Muscle layer of duodenum (tissue), 2 donors: ENCODE results near the gene PLEKHO2.
"Not testable (repeated sequence)": the region's sequence is repeated elsewhere in the genome, so short reads cannot be mapped to it uniquely, and the experiment has no call there.

ENCODE experiments used
- H3K27ac ChIP-seq: one replicate; pipeline ENCODE4 v1.7.0; 2013; ENCODE audit warnings: mild to moderate bottlenecking, low read length
- H3K27me3 ChIP-seq: one replicate; pipeline ENCODE4 v1.7.0; 2013; ENCODE audit warnings: low read depth, mild to moderate bottlenecking, control low read depth, low read length
- H3K36me3 ChIP-seq, 2 donors: one replicate each; pipeline ENCODE4 v1.7.0; 2013; ENCODE audit warnings: low read length in 2 of 2, control low read depth in 1 of 2, mild to moderate bottlenecking in 1 of 2; ENCODE audit not compliant: insufficient read depth in 2 of 2, control insufficient read depth in 1 of 2
- H3K4me1 ChIP-seq, 2 donors: one replicate each; pipeline ENCODE4 v1.7.0; 2013; ENCODE audit warnings: low read length in 2 of 2, mild to moderate bottlenecking in 2 of 2, control low read depth in 1 of 2, moderate library complexity in 1 of 2; ENCODE audit not compliant: insufficient read depth in 2 of 2, control insufficient read depth in 1 of 2
- H3K4me3 ChIP-seq, 2 donors: one replicate each; pipeline ENCODE4 v1.7.0; 2013; ENCODE audit warnings: low read length in 2 of 2, low read depth in 1 of 2, mild to moderate bottlenecking in 1 of 2
- H3K9me3 ChIP-seq, 2 donors: one replicate each; pipeline ENCODE4 v1.7.0; 2013; ENCODE audit warnings: low read length in 2 of 2, control low read depth in 1 of 2, mild to moderate bottlenecking in 1 of 2; ENCODE audit not compliant: control insufficient read depth in 1 of 2
- donor health status: healthy.

The PLEKHO2 gene

GRCh38 chr15:64808785-64809453 lies 32.8 kb upstream of the PLEKHO2 start:
- H3K9me3 ChIP-seq, result no peaks in the 10 kb centered on the region
- H3K27ac ChIP-seq, result no peak overlapping the region

DNA sequence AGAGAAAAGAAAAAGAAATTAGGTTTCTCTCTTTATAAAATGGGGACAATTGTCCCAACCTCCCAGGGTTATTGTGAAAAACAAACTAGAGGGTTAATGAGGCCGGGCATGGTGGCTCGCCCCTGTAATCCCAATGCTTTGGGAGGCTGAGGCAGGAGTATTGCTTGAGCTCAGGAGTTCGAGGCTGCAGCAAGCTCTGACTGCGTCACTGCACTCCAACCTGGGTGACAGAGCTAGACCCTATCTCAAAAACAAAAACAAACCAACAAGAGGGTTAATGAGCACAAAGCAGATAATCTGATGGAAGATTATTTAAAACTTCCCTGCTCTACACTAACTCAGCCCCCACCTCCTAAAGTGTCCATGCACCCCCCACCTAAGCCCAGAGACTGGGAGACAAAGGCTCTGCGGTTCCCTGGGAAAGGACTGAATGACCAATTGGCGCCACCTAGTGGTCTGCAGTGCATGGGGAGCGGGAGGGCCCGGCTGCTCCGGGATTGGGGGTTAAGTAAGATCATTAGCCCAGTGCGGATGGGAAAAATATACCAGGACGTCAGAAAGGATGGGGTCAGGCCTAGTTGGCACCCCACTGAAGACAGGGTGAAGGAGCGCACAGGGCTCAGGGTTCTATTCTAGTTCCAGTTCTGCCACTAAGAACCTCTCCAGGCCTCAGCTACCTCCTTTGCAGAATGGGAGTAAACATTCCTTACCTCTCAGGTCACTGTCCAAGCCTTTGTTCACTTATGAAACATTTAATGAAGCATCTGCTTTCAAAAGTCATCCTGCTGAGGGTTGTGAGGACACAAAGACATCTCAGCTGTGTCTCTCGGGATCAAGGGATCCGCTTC lies 31.8 kb upstream of the PLEKHO2 start:
- Histone ChIP-seq H3K4me1 (peaks cover 0 to 25% of the 10 kb centered on the region in 2 donors), H3K27ac (peak overlapping the region; percentile 7), H3K36me3 (no peaks in the 10 kb centered on the region), H3K4me3 (no peak overlapping the region), H3K27me3 (no peaks in the 10 kb centered on the region), H3K9me3 (no peaks in the 10 kb centered on the region)

More at GRCh38 chr15:64808785-64809453, 32.8 kb upstream of the PLEKHO2 start:
- H3K27me3 ChIP-seq, result no peaks in the 10 kb centered on the region
- H3K4me3 ChIP-seq, result no peak overlapping the region
- H3K36me3 ChIP-seq, result no peaks in the 10 kb centered on the region
- H3K4me1 ChIP-seq, result peaks cover 0 to 25% of the 10 kb centered on the region in 2 donors

DNA sequence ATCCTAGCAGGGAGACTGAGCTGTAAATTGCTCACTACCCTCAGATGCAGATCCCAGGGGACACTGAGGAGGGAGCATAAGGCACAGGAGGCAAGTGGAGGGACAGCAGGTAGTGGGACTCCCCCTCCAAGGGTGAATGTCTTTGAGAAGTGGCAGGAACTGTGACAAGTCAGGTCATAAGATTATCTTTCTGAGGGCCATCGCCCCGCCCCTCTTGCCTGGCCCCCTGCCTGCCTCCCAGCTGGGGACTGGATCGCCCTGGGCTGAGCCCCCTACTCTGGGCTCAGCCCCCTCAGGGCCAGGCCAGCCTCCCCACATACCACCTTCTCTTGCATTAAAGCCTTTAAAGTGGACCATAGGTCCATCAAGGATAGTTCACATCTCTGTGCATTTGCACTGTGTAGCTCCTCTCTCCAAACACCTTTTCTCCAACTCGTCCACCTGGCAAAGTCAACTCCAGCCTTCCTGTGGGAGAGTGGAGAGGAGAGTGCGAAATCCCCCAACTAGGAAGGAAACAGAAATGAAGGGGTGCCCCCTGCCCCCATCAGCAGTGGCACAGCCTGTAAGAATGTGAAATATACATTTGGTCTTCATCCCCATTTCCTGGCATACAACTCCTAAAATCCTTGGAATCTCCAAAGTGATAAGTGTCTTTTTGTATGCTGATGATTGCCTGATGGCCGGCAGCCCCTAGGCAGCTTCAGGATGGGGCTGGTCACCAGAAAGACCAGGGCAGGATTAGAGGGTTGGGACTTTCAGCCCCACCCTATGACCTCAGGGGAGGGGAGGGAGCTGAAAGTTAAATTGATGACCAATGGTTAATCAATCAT lies 31.0 kb upstream of the PLEKHO2 start:
- H3K4me1 ChIP-seq, result peaks cover 0 to 25% of the 10 kb centered on the region in 2 donors
- no peak overlapping the region for H3K4me3 ChIP-seq
- H3K9me3 ChIP-seq, result no peaks in the 10 kb centered on the region
- peak overlapping the region; percentile 7 for H3K27ac ChIP-seq
- no peaks in the 10 kb centered on the region for H3K36me3 ChIP-seq
- H3K27me3 ChIP-seq, result no peaks in the 10 kb centered on the region

DNA sequence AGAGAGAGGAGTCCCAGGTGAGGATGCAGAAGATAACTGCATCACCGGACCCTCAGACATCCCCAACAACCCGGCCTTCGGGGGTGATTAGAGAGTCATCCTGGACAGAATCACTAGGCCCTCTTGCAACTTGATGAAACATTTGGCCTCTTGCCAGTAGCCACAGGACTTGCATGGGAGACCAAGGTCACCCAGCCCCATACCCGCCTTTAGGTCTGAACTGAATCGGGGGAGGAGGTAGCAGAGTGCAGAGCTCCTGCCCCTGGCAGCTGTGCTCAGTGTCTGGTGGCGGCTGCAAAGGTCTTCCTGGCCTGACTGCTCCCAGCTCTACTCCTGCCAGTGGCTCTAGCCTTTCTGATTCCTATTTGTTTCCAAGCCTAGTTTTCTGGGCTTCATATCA lies 28.6 kb upstream of the PLEKHO2 start:
- Histone ChIP-seq H3K4me1 (peaks cover 0 to 12% of the 10 kb centered on the region in 2 donors), H3K27ac (no peak overlapping the region)

DNA sequence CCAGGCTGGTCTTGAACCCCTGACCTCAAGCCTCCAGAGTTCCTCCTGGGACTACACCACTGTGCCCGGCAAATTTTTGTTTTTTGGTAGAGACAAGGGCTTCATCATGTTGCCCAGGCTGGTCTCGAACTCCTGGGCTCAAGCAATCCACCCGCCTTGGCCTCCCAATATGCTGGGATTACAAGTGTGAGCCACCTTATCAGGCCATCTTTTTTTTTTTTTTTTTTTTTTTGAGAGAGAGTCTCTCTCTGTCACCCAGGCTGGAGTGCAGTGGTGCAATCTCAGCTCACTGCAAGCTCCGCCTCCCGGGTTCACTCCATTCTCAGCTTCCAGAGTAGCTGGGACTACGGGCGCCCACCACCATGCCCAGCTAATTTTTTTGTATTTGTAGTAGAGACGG lies 27.4 kb upstream of the PLEKHO2 start:
- not testable (repeated sequence) for H3K27me3 ChIP-seq, H3K27ac ChIP-seq, H3K4me3 ChIP-seq, H3K9me3 ChIP-seq, H3K36me3 ChIP-seq
- peaks cover 0 to 12% of the 10 kb centered on the region in 2 donors for H3K4me1 ChIP-seq

More for the DNA sequence above, 28.6 kb upstream of the PLEKHO2 start:
- no peak overlapping the region for H3K4me3 ChIP-seq
- H3K9me3 ChIP-seq, result no peaks in the 10 kb centered on the region
- no peaks in the 10 kb centered on the region for H3K27me3 ChIP-seq
- no peaks in the 10 kb centered on the region for H3K36me3 ChIP-seq

DNA sequence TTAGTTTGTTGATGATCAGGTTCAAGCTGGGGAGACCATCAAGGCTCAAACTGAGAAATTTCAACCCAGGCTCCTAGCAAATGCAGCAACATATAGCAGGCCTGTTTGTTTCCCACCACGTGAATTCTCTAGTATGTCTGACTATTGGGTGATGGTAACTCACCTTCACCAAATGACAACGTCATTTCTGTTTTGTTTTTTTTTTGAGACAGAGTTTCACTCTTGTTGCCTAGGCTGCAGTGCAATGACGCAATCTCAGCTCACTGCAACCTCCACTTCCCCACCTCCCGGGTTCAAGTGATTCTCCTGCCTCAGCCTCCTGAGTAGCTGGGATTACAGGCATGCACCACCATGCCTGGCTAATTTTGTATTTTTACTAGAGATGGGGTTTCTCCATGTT lies 26.8 kb upstream of the PLEKHO2 start:
- H3K4me1 ChIP-seq, H3K9me3 ChIP-seq, H3K36me3 ChIP-seq, H3K4me3 ChIP-seq, H3K27me3 ChIP-seq, H3K27ac ChIP-seq: not testable (repeated sequence)

DNA sequence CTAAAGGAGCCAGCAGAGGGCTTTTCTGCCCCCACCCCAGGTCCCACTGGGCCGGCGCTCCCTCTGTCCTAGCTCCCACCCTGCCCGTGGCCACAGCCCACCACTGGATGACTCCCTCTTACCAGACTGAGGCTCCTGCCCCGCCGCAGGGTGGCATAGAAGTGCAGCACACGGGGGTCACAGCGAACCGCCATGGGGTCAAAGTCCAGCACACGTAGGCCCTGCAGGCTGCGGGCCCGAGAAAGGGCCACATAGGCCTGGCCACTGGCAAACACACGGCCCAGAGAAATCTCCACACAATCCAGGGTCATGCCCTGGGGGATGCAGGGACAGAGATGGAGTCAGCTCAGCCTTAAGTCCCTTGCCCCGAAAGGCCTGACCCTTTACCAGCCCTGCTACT lies 25.3 kb upstream of the PLEKHO2 start:
- no peak overlapping the region for H3K4me3 ChIP-seq
- H3K9me3 ChIP-seq, result no peaks in the 10 kb centered on the region
- H3K27me3 ChIP-seq, result no peaks in the 10 kb centered on the region
- no peaks in the 10 kb centered on the region for H3K36me3 ChIP-seq
- H3K4me1 ChIP-seq, result no peaks in the 10 kb centered on the region
- no peak overlapping the region for H3K27ac ChIP-seq

DNA sequence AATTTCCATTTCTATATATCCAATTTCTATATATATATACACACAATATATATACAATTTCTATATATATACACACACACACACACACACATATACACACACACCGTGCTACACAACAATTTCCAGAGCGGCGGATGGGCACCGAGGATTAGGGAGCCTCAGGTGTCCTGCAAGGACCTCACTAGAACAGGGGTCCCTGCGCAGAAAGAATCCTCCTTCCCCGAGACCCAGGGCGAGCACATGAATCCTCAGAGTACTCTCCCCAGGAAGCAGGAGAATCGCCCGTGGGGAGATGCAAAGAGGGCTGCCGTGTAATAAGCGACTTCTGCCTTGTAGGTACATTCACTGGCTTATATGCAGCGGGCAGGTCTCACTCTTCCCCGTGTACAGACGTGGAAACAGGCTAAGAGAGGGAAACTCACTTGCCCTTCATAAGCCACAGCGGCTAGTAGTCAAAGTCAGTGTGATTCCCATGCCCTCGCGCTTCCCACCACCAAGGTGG lies 16.7 kb upstream of the PLEKHO2 start:
- H3K27me3 ChIP-seq, result no peaks in the 10 kb centered on the region
- H3K27ac ChIP-seq, result no peak overlapping the region
- no peaks in the 10 kb centered on the region for H3K9me3 ChIP-seq
- H3K36me3 ChIP-seq, result no peaks in the 10 kb centered on the region
- H3K4me1 ChIP-seq, result peaks cover 4 to 25% of the 10 kb centered on the region in 2 donors
- H3K4me3 ChIP-seq, result peak overlapping the region; percentile 60 to 80

- H3K27me3 ChIP-seq, result no peaks in the 10 kb centered on the region
- peak within 1 kb of the TSS; percentile 66 to 80 for H3K4me3 ChIP-seq
- peaks cover 4 to 27% of the 10 kb centered on the region in 2 donors for H3K4me1 ChIP-seq
- H3K36me3 ChIP-seq, result no peaks in the 10 kb centered on the region
- H3K27ac ChIP-seq, result no peak within 1 kb of the TSS
- H3K9me3 ChIP-seq, result no peaks in the 10 kb centered on the region
Observed at GRCh38 chr15:64825431-64826294, 16.1 kb upstream of the PLEKHO2 start, which contains the start of gene PIF1. Gene PIF1, minus strand, starts transcription at chr15:64825647. Its CDS starts 1,312 bp downstream, at chr15:64824335.

- H3K9me3 ChIP-seq, result no peaks in the 10 kb centered on the region
- H3K27ac ChIP-seq, result no peak overlapping the region
- H3K36me3 ChIP-seq, result no peaks in the 10 kb centered on the region
- no peaks in the 10 kb centered on the region for H3K27me3 ChIP-seq
- H3K4me3 ChIP-seq, result no peak overlapping the region
- peaks cover 4 to 20% of the 10 kb centered on the region in 2 donors for H3K4me1 ChIP-seq
Observed at GRCh38 chr15:64828985-64829384, 12.7 kb upstream of the PLEKHO2 start.
